Stimulated activated CD4-positive, alpha-beta T cell treated with anti-CD3 and anti-CD28 coated beads, Interleukin-1b, Interleukin-23, amount 100 ng/mL, for 24 hours (primary cell): Measurements from ENCODE around the gene ABHD12.
"Not testable (repeated sequence)": the region's sequence is repeated elsewhere in the genome, so short reads cannot be mapped to it uniquely, and the experiment has no call there.

Experiments
- DNase-seq, 4 experiments: peaks; one replicate each; pipeline ENCODE4 v3.0.0-alpha.2; 2020; ENCODE audit warnings: low read depth in 4 of 4, low spot score in 1 of 4

Gene ABHD12

DNA sequence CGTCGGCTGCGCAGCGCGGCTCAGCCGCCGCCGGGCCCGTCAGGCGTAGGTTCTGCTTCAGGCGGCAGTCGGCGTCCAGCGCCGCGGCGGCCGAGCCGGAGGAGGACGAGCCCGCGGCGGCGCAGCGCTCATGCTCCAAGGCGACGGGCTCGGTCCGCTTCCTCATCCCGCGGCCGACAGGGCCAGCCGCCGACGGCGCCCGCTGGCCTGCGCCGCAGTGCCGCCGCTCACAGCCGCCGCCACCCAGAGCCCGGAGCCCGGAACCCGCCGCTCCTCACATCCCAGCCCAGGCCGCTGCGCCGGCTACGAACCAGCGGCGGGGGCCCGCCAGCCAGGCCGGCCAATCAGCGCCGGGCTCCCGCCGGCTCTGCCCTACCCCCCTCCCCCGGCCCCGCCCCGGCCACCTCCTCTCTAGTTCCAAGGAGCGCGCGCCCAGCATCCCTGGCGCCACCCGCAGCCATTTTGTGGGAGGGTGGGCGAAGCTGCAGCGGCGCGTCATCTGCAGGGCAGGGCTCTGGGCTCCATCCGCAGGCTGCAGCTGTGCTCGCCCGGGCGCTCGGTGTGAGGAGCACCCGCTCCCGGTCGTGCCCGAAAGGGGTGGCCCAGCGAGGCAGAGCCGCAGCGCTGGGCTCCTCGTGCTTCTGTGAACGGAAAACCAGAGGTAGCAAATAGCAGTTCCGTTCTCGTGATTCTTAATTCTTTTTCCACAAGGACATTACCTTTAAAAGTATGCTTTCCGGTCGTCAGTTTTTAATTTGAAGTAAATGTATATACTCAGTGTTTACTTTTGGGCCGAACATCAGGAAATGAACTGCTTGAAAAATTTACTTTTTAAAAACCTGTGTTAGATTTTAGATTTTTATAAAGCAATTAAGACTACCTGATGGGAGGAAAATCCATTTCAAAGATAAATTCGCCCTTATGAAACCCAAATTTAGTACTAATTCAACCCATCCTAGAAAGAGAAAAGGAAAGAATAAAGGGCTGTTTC, at the start of gene ABHD12:
Gene ABHD12 (minus strand): TSS at position 298 of the 991 bp plus-strand sequence. CDS start 132 bp downstream, at position 166.
- DNase-seq: peak; percentile 88 to 94 (median 92)

DNA sequence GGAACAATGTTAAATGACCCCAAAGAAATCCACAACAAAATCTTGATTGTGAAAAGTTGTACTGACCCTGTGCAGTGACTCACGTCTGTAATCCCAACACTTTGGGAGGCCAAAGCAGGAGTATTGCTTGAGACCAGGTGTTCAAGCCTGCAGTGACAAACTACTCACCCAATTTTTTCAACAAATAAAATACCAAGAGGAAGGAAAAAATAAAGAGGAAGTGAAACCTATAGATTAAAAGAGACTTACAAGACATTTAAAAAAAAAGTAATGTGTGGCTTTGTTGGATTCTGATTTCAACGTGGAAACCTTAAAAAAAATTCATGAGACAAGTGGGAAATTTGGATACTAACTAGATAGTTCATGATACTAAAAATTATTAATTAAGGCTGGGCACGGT, 48.7 kb upstream of the ABHD12 start:
- no peak for DNase-seq

GRCh38 chr20:25437153-25437581, 46.5 kb upstream of the ABHD12 start:
- DNase-seq: no peak

DNA sequence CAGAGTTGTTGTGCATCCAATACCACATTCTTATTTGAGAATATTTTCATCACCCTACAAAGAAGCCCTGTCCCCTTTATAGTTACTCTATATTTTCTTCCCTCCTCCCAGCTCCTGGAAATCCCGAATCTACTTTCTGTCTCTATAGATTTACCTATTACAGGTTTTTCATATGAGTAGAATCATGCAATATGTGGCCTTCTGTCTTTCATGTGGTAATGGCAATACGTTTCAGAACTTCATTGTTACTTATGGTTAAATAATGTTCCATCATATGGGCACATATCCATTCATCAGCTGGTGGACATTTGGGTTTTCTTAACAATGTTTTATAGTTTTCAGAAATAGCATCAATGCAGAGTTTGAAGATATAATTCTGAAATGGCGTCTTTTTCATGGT, 33.9 kb upstream of the ABHD12 start:
- no peak for DNase-seq

GRCh38 chr20:25422032-25422431, 31.4 kb upstream of the ABHD12 start:
- no peak for DNase-seq

DNA sequence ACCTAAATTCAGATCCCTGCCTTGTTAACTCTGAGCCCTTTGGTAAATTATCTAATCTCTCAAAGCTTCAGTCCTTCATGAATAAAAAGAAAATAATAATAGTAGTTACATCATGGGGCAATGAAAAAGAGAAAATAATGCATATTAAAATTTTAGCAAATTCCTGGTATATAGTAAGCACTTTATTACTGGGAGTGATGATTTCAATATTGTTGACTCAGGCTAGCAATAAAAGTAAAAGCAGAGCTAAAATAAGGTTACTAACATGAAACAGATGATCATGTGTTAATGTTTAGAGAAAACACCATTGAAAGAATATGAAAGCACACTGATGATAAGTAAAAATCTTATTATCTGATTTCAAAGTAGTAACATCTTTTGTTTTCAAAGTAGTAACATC, 30.5 kb upstream of the ABHD12 start:
- DNase-seq: no peak

GRCh38 chr20:25418776-25419175, 28.1 kb upstream of the ABHD12 start:
- no peak for DNase-seq

DNA sequence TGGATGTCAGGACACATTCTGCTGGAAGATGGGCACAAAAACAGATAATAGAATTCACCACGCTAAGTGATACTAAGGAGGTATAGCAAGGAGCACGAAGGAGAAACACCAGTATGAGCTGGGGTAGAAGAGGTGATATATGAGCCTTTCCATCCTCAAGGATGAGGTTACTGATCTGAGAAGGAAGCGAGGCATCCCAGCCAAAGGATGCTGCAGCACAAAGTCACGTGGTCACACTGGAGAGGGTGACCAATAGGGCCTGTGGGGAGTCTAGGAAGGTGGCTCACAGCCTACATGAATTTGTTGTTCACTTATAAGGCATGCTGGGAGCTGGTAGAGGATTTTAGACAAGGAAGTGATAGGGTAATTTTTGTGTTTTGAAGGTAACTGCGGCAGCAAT, 18.3 kb upstream of the ABHD12 start:
- DNase-seq: no peak

- no peak for DNase-seq
These were observed 17.5 kb upstream of the ABHD12 start for GRCh38 chr20:25408170-25408547.

DNA sequence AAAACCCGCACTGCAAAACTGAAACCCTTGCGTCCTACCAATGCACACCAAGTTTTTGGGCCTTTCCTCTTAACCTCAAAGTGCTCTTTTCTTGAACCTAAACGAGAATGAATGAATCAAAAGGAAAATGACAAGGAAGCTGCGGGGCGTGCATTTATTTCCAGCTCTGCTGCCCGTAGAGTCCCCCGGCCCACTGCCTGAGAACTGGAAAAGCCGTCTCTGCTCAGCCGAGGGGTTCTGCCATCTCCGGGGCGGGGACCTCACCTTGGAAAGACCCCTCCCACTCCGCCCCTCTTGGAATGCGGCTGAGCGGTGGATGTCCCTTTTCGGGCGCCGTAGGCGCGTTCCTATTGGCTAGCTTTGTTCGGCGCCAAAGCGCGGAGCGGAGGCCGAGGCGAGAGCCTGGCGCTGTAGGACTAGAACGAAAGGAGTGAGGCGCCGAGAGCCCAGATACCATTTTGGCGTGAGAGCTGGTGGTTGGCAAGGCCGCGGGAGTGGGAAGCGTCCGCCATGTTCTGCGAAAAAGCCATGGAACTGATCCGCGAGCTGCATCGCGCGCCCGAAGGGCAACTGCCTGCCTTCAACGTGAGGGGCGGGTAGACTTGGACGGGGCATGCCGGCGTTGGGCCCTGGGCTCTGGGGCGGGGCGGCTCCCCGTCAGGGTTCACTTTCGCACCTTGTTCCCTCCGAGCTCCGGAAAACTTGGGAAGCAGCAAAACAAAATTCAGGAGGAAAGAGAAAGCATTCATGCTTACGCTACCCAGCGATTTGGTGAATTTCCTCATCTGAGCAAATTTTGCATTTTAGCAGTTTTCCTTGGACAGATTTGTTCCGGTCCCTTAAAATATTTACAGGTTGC, 16.9 kb upstream of the ABHD12 start, which contains the start of gene GINS1:
Gene GINS1 (plus strand): TSS at position 363 of the 859 bp plus-strand sequence. CDS start 148 bp downstream, at position 511.
- DNase-seq: peak; percentile 39 to 89 (median 80)

DNA sequence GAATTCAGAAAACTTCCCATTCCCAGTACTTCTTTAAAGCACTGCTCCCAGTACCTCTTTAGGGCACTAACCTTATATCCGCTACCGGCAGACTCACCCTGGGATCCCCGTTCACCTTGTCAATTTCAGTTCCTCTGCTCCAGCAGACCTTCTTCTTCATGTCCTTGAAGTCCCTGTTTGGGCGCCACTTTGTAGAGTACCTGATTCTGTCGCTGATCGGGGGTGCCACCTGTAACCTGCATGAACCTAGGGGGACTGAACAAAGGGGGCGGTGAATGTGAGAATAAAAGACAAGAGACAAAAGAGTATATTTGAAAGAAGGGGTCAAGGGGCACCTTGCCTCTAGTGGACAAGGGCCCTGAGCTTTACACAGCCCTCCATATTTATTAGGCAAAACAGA, 11.9 kb upstream of the ABHD12 start:
- DNase-seq: no peak

- not testable (repeated sequence) for DNase-seq
These were observed 9.7 kb upstream of the ABHD12 start for GRCh38 chr20:25400291-25400732.

DNA sequence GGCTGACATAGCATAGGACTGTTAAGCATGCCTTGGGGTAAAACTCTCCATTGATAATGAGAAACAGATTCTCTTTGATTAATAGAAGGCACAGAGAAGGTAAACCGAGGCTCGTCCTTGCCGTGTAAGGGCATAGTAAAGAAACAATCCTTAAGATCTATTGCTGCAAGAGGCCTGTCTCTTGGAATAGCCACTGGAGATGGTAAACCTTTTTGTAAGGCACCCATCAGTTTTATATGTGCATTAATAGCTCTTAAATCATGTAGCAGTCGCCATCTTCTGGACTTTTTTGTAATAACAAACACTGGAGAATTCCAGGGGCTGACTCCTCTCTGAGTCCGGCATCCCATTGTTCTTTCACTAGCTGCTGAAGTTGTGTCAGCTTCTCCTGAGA, 8.4 kb upstream of the ABHD12 start:
- DNase-seq: no peak

DNA sequence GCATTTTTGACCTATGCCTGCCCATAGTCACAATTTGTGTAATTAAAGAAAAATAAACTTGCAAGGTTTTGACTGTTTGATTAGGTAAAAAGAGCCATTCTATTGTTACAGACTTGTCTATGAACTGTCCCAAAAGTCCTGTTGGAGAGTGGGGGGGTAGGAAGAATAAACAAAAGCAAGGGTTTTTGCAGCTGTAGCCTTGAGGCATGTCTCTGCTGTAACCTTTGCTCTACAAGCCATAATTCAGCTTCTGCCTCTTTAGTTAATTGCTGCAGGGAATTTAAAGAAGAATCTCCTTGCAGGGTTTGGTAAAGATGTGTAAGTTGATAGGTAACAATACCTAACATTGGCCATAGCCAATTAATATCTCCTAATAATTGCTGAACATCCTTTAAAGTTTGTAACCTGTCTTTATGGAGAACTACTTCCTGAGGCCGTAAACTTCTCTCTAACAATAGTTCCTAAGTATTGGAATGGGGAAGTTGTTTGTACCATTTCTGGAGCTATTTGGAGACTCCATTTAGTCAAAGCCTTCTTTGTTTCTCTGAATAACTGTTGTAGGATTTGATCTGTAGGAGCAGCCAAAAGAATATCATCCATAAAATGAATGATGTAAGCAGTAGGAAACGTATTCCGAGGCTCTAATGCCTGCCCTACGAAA, 7.9 kb upstream of the ABHD12 start:
- DNase-seq: no peak

- DNase-seq: no peak
These were observed 7.2 kb upstream of the ABHD12 start for GRCh38 chr20:25397821-25398220.

GRCh38 chr20:25397096-25397495, 6.5 kb upstream of the ABHD12 start:
- no peak for DNase-seq

DNA sequence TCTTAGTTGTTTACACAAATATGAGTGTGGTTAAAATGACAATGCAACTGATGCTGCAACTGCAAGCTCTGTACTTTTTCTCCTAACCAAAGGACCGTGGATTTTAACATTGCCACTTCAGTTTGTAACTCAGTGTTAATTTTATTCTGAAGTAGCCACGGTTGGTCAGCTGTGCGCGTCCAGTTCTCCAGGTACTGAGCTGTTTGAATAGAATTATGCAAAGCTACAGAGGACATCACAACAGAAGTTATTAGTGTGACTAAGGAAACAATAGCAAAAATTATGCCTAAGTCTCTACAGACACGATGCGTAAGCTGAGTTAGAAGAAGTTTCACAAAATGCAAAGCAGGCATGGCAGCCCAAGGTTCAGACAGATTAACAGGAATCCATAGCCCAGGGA, 4.4 kb upstream of the ABHD12 start:
- DNase-seq: no peak

- DNase-seq: no peak
These were observed 3.6 kb upstream of the ABHD12 start for GRCh38 chr20:25394276-25394675.

GRCh38 chr20:25389858-25390537, 637 bp downstream of the ABHD12 start:
- DNase-seq: no peak

- DNase-seq: no peak
These were observed 1.2 kb downstream of the ABHD12 start for GRCh38 chr20:25389401-25389857.
